Body of pancreas (tissue), 4 donors: ENCODE data around the gene S100A7. TPM values are rescaled to one million over a fixed set of nuclear protein-coding genes. Genes with fewer than 3 reads are reported as not detected.

Source experiments
- ATAC-seq: fragments of 150-250 bp; one replicate; pipeline ENCODE4 v1.9.1; 2016
- DNase-seq, 4 donors: peaks; one replicate each; pipeline ENCODE4 v3.0.0-alpha.2; 2019
- H3K27ac ChIP-seq, 4 donors: fragments of 200-600 bp; sonication (generic); 1 replicate in 3 of 4; 2 replicates in 1 of 4; pipeline versions ENCODE4 v1.5.1 to v1.6.1; 2016 to 2019; ENCODE audit warnings: mild to moderate bottlenecking in 1 of 4, mixed read lengths in 1 of 4, moderate library complexity in 1 of 4
- H3K27me3 ChIP-seq, 2 donors: fragments of 200-600 bp; sonication (generic); one replicate each; pipeline ENCODE4 v1.6.0; 2016; ENCODE audit warnings: mild to moderate bottlenecking in 1 of 2
- H3K36me3 ChIP-seq, 2 donors: fragments of 200-600 bp; sonication (generic); replicated peaks in 1 of 2; 2 replicates each; pipeline ENCODE4 v1.5.1; 2016; ENCODE audit warnings: low read depth in 2 of 2; ENCODE audit not compliant: insufficient read depth in 1 of 2
- H3K4me1 ChIP-seq: fragments of 200-600 bp; sonication (generic); one replicate; pipeline ENCODE4 v1.6.0; 2016
- H3K4me3 ChIP-seq, 2 donors: fragments of 200-600 bp; sonication (generic); 1 replicate in 1 of 2; 2 replicates in 1 of 2; pipeline ENCODE4 v1.5.1; 2016 to 2019
- H3K9me3 ChIP-seq, 3 donors: fragments of 200-600 bp; sonication (generic); 1 replicate in 2 of 3; 2 replicates in 1 of 3; pipeline ENCODE4 v1.5.1; 2016
- POLR2A ChIP-seq, 3 donors: fragments of 450-650 bp; IDR thresholded peaks; one replicate each; pipeline ENCODE4 v1.6.1; 2016; ENCODE audit warnings: antibody characterized with exemption in 3 of 3, mild to moderate bottlenecking in 2 of 3
- WGBS, 2 donors: methylation state at CpG; one replicate each; pipeline ENCODE4 v1.1.5; 2017; 5-methylcytosine and 5-hydroxymethylcytosine counted together
- intact Hi-C: fragments of 100-400 bp; cut with DNase I; formaldehyde crosslinking; loops from one replicate; pipeline ENCODE4 v1.15.1; 2023
- total RNA-seq, 2 donors: library from RNA; depleted of rRNA; stranded (reverse); fragments of >200 nt; gene quantifications; one replicate each; pipeline ENCODE4 v1.1.0, GENCODE V29; 2016
- TF ChIP-seq, protein P1 (sequence below), 7 experiments: fragments of 450-650 bp in 4 of 7; fragments of 200-600 bp in 3 of 7; sonication (generic) in 3 of 7; IDR thresholded peaks; one replicate each; pipeline ENCODE4 v1.5.1; 2016 to 2019; ENCODE audit warnings: antibody characterized with exemption in 7 of 7

Gene S100A7
- not detected for total RNA-seq

DNA sequence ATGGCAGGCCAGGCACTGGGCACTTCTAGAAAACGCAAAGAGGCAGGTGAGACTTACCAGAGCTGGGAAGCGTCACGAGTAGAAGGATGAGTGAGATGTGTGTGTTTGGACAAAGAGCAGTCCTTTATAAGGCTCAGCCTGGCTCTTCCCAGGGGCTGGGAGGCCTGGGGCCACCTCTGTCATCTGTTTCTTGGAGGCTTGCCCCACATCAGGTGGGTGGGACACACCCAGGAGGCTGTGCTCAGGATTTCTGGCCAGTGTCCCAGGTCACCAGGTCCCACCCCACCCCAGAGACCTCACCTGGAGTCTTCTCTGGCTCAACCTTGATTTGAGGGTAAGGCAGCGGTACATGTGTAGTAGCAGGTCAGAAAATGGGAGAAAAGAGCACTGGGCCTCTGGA is at the start of gene S100A7:
TSS of gene S100A7 (minus strand) at position 101 of the 400 bp plus-strand sequence. CDS start 1,638 bp downstream, outside the sequence.
- no peaks in the 10 kb centered on the region for H3K4me1 ChIP-seq
- ATAC-seq: no peak
- no peaks in the 10 kb centered on the region for H3K27me3 ChIP-seq
- TF ChIP-seq POLR2A (IDR thresholded peaks at IDR 0.05): no peak
- TF ChIP-seq, protein P1, sequence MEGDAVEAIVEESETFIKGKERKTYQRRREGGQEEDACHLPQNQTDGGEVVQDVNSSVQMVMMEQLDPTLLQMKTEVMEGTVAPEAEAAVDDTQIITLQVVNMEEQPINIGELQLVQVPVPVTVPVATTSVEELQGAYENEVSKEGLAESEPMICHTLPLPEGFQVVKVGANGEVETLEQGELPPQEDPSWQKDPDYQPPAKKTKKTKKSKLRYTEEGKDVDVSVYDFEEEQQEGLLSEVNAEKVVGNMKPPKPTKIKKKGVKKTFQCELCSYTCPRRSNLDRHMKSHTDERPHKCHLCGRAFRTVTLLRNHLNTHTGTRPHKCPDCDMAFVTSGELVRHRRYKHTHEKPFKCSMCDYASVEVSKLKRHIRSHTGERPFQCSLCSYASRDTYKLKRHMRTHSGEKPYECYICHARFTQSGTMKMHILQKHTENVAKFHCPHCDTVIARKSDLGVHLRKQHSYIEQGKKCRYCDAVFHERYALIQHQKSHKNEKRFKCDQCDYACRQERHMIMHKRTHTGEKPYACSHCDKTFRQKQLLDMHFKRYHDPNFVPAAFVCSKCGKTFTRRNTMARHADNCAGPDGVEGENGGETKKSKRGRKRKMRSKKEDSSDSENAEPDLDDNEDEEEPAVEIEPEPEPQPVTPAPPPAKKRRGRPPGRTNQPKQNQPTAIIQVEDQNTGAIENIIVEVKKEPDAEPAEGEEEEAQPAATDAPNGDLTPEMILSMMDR (IDR thresholded peaks at IDR 0.05): no peak
- no peak within 1 kb of the TSS for H3K27ac ChIP-seq
- no peaks in the 10 kb centered on the region for H3K36me3 ChIP-seq
- WGBS, 2 donors: 77 to 81% methylated on average over 4 of the region's 4 CpGs
- H3K4me3 ChIP-seq: no peak within 1 kb of the TSS
- intact Hi-C loops: no loop called here
- no peaks in the 10 kb centered on the region for H3K9me3 ChIP-seq
- no peak for DNase-seq

GRCh38 chr1:153509729-153510354 is 49.4 kb upstream of the S100A7 start:
- no peaks in the 10 kb centered on the region for H3K36me3 ChIP-seq

GRCh38 chr1:153509036-153509435 is 48.6 kb upstream of the S100A7 start:
- TF ChIP-seq, protein P1 (IDR thresholded peaks at IDR 0.05): no peak
- no peak for TF ChIP-seq POLR2A (IDR thresholded peaks at IDR 0.05)
- no peaks in the 10 kb centered on the region for H3K9me3 ChIP-seq
- 85 to 88% methylated on average over 3 of the region's 3 CpGs for WGBS, 2 donors
- H3K4me1 ChIP-seq: peaks cover 10% of the 10 kb centered on the region
- no peak overlapping the region for H3K27ac ChIP-seq
- no peaks in the 10 kb centered on the region for H3K36me3 ChIP-seq
- no peak overlapping the region for H3K4me3 ChIP-seq
- no peaks in the 10 kb centered on the region for H3K27me3 ChIP-seq
- ATAC-seq (no peak), DNase-seq (no peak)
- intact Hi-C loops: loop anchor here (5.0 kb wide), 1 partner anchor 63 kb away; no protein-coding TSS in a partner anchor

More at GRCh38 chr1:153509729-153510354, 49.4 kb upstream of the S100A7 start:
- intact Hi-C loops: loop anchor here (5.0 kb wide), 1 partner anchor 62 kb away; no protein-coding TSS in a partner anchor
- Histone ChIP-seq H3K4me1 (peaks cover 10% of the 10 kb centered on the region), H3K27me3 (no peaks in the 10 kb centered on the region), H3K27ac (no peak overlapping the region), H3K4me3 (no peak overlapping the region), H3K9me3 (no peaks in the 10 kb centered on the region)
- 70 to 77% methylated on average over 4 of the region's 4 CpGs for WGBS, 2 donors
- DNase-seq (peak in 2 of 4 donors; percentile 42 to 49), ATAC-seq (no peak)
- TF ChIP-seq, protein P1 (IDR thresholded peaks at IDR 0.05): peak in 6 of 7 experiments; percentile 23 to 49 (median 33)
- no peak for TF ChIP-seq POLR2A (IDR thresholded peaks at IDR 0.05)

DNA sequence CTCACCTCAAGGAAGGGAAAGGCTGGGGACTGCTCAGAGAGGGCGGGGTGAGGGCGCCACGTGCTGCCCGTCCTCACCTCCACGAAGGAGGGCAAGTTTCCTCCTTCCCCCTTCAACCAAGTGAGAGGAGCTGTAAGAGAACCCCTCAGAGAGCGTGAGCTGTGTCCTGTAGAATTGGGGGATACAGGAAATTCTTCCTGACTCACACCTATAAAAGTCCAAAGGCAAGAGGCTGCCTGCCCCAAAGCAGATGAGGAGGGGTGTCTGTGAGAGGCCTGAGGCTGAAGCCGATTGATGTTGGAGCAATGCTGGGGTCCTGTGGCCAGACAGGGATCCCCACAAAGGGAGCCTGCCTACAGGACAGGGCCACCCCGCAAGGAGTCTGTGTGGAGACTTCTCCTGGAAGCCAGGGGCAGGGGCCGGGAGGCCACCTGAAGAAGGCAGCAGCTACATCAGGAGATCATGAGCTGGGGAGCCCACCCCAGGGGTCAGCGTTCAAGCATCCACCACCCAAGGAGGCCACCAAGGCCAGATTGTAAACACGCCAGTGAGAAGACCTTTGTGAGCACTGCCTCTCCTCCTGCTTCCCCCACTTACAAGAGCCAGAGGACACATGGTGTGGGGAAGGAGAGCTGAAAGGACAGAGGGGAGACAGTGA is 47.6 kb upstream of the S100A7 start:
- H3K4me1 ChIP-seq: peaks cover 10% of the 10 kb centered on the region
- no peak for DNase-seq
- H3K4me3 ChIP-seq: no peak overlapping the region
- H3K36me3 ChIP-seq: no peaks in the 10 kb centered on the region
- H3K27ac ChIP-seq: no peak overlapping the region
- 85 to 92% methylated on average over 11 of the region's 11 CpGs for WGBS, 2 donors
- H3K9me3 ChIP-seq: no peaks in the 10 kb centered on the region
- no peaks in the 10 kb centered on the region for H3K27me3 ChIP-seq
- ATAC-seq: no peak
- TF ChIP-seq POLR2A (IDR thresholded peaks at IDR 0.05): no peak
- TF ChIP-seq, protein P1 (IDR thresholded peaks at IDR 0.05): no peak
- intact Hi-C loops: loop anchor here (5.0 kb wide), 1 partner anchor 64 kb away; no protein-coding TSS in a partner anchor
